Measurements from ENCODE around the gene DEXI. TPM values are rescaled to one million over a fixed set of nuclear protein-coding genes. Genes with fewer than 3 reads are reported as not detected.

Gene DEXI
- total and polyA plus RNA-seq, 2 of the 4 experiments (the other 2 are of a cell fraction) = 43.7 to 63.6 TPM

GRCh38 chr16:10896165-10896564 lies 46.1 kb downstream of the DEXI start:
- dilution Hi-C loops (cut with HindIII; ENCODE audit: low sequenced_read_pairs, unreplicated experiment) (no loop called here), in situ Hi-C loops (cut with MboI; ENCODE audit: low sequenced_read_pairs) (no loop called here), intact Hi-C loops (cut with micrococcal nuclease) (no loop called here)
- Histone ChIP-seq H2AK9ac (replicated peaks; ENCODE audit: low read depth, low read length, poor library complexity) (no peak overlapping the region), H4K20me1 (ENCODE audit: insufficient read depth, low read length) (0 out of 2 replicates have a peak, but pooled peaks cover 7% of the 10 kb centered on the region), H3K4me3 (ENCODE audit: insufficient read depth, low read depth, low read length) (no peak overlapping the region), H3K9me3 (ENCODE audit: control insufficient read depth, insufficient read depth, low read length) (no peaks in the 10 kb centered on the region), H4K5ac (ENCODE audit: low read depth, low read length) (no peak overlapping the region), H2BK15ac (ENCODE audit: low read depth, low read length) (no peak overlapping the region), H3K4ac (ENCODE audit: low read depth, low read length) (no peak overlapping the region), H3K18ac (ENCODE audit: low read depth, low read length) (no peak overlapping the region), H3K27ac (ENCODE audit: insufficient read depth, low read length) (no peak overlapping the region), H2BK5ac (ENCODE audit: low read depth, low read length, poor library complexity, severe bottlenecking) (no peak overlapping the region), H3K9me1 (ENCODE audit: insufficient read depth, low read length) (no peaks in the 10 kb centered on the region), H3K4me2 (ENCODE audit: low read depth, low read length) (no peak overlapping the region), H4K8ac (ENCODE audit: low read depth in 2 of 2, low read length in 2 of 2) (no peak overlapping the region), H3K14ac (replicated peaks; ENCODE audit: low read depth, low read length) (no peak overlapping the region), H4K91ac (ENCODE audit: insufficient read depth, low read depth, low read length) (no peak overlapping the region), H3K36me3 (ENCODE audit: control insufficient read depth, insufficient read depth, low read length) (no peaks in the 10 kb centered on the region), H3K9ac (ENCODE audit: low read depth, low read length) (no peak overlapping the region), H3K56ac (ENCODE audit: extremely low read depth, insufficient read depth, low read length) (no peak overlapping the region), H3K27me3 (ENCODE audit: control insufficient read depth, insufficient read depth, low read length) (peaks cover 7% of the 10 kb centered on the region), H2AK5ac (ENCODE audit: low read depth, low read length) (no peak overlapping the region), H3K79me1 (ENCODE audit: low read depth in 1 of 2, low read length in 2 of 2) (no peaks in the 10 kb centered on the region), H2BK20ac (ENCODE audit: low read depth, low read length) (no peak overlapping the region), H3K4me1 (ENCODE audit: control insufficient read depth, insufficient read depth, low read length) (no peaks in the 10 kb centered on the region), H2BK120ac (ENCODE audit: low read depth, low read length) (no peak overlapping the region), H3K23ac (ENCODE audit: low read depth, low read length) (no peak overlapping the region), H2AFZ (replicated peaks; ENCODE audit: low read length, poor library complexity) (no peak overlapping the region)
- BruUV-seq (replicated peaks) = no TSS peak
- ChIA-PET CTCF (no interaction called here), POLR2A (ENCODE audit: unreplicated experiment) (no interaction called here)
- no peak for DNase-seq
- TF ChIP-seq USF2 (IDR thresholded peaks at IDR 0.05; ENCODE audit: low read depth, low read length) (no peak), CEBPB (IDR thresholded peaks at IDR 0.05; ENCODE audit: low read depth, low read length) (no peak), POLR2A (IDR thresholded peaks at IDR 0.05; ENCODE audit: low read depth, low read length) (no peak), CHD1 (IDR thresholded peaks at IDR 0.05; ENCODE audit: low read depth, low read length) (no peak), MAZ (IDR thresholded peaks at IDR 0.05; ENCODE audit: borderline replicate concordance, low read depth, low read length) (no peak), RFX5 (IDR thresholded peaks at IDR 0.05; ENCODE audit: low read depth, low read length) (no peak), RAD21 (IDR thresholded peaks at IDR 0.05; ENCODE audit: low read length) (no peak)
- WGBS, 2 experiments (ENCODE audit: extremely low coverage in 2 of 2, insufficient read length in 1 of 2) = no CpG with 5 or more reads among the region's 3 CpGs
- ATAC-seq (ENCODE audit: low read depth) = no peak
